Mesenchymal stem cell (in vitro differentiated cells and primary cell): ENCODE results near the gene RILPL1. TPM values are rescaled to one million over a fixed set of nuclear protein-coding genes. Genes with fewer than 3 reads are reported as not detected.

Source experiments
- DNase-seq: peaks from one replicate; pipeline ENCODE4 v3.0.0-alpha.2; 2013
- H2AFZ ChIP-seq: one replicate; pipeline ENCODE4 v1.6.1; 2013; ENCODE audit warnings: low read depth, mild to moderate bottlenecking, control low read depth, inconsistent platforms, low read length, moderate library complexity
- H2AK5ac ChIP-seq: 2 replicates; pipeline ENCODE4 v1.6.1; 2013; ENCODE audit warnings: low read length, moderate library complexity, mild to moderate bottlenecking, inconsistent platforms; ENCODE audit not compliant: severe bottlenecking
- H2BK120ac ChIP-seq: one replicate; pipeline ENCODE4 v1.6.1; 2013; ENCODE audit warnings: low read depth, mild to moderate bottlenecking, inconsistent platforms, low read length, moderate library complexity
- H2BK12ac ChIP-seq, 2 experiments: one replicate each; pipeline ENCODE4 v1.6.1; 2013; ENCODE audit warnings: inconsistent platforms in 2 of 2, low read length in 2 of 2, mild to moderate bottlenecking in 2 of 2, moderate library complexity in 2 of 2, control low read depth in 1 of 2
- H2BK15ac ChIP-seq: one replicate; pipeline ENCODE4 v1.6.1; 2013; ENCODE audit warnings: mild to moderate bottlenecking, low read depth, inconsistent platforms; ENCODE audit not compliant: poor library complexity, severe bottlenecking
- H2BK5ac ChIP-seq: 2 replicates; pipeline ENCODE4 v1.6.1; 2013; ENCODE audit warnings: low read depth, mild to moderate bottlenecking, low read length, control low read depth, inconsistent platforms; ENCODE audit not compliant: poor library complexity, severe bottlenecking
- H3K14ac ChIP-seq, 2 experiments: one replicate each; pipeline ENCODE4 v1.6.1; 2013; ENCODE audit warnings: inconsistent platforms in 2 of 2, low read length in 2 of 2, control low read depth in 1 of 2, mild to moderate bottlenecking in 1 of 2, moderate library complexity in 1 of 2
- H3K18ac ChIP-seq, 2 experiments: one replicate each; pipeline ENCODE4 v1.6.1; 2013; ENCODE audit warnings: inconsistent platforms in 2 of 2, low read length in 2 of 2, control low read depth in 1 of 2, low read depth in 1 of 2, mild to moderate bottlenecking in 1 of 2
- H3K23ac ChIP-seq, 2 experiments: one replicate each; pipeline ENCODE4 v1.6.1; 2013; ENCODE audit warnings: inconsistent platforms in 2 of 2, low read length in 2 of 2, mild to moderate bottlenecking in 2 of 2, moderate library complexity in 2 of 2, control low read depth in 1 of 2
- H3K27ac ChIP-seq: 2 replicates; pipeline ENCODE4 v1.5.1; 2013; ENCODE audit warnings: mild to moderate bottlenecking, moderate library complexity, low read length, control low read depth, inconsistent platforms; ENCODE audit not compliant: poor library complexity, severe bottlenecking
- H3K27me3 ChIP-seq, 2 experiments: 2 replicates each; pipeline versions ENCODE4 v1.6.1 to v1.7.0; 2013; ENCODE audit warnings: low read length in 2 of 2, mild to moderate bottlenecking in 2 of 2, moderate library complexity in 2 of 2, control low read depth in 1 of 2, inconsistent platforms in 1 of 2; ENCODE audit not compliant: control insufficient read depth in 1 of 2, insufficient read depth in 1 of 2
- H3K36me3 ChIP-seq, 2 experiments: 2 replicates each; pipeline versions ENCODE4 v1.6.1 to v1.7.0; 2013; ENCODE audit warnings: low read length in 2 of 2, control low read depth in 1 of 2, inconsistent platforms in 1 of 2, low read depth in 1 of 2, mild to moderate bottlenecking in 1 of 2; ENCODE audit not compliant: insufficient read depth in 2 of 2, control insufficient read depth in 1 of 2
- H3K4ac ChIP-seq, 2 experiments: one replicate each; pipeline ENCODE4 v1.6.1; 2013; ENCODE audit warnings: inconsistent platforms in 2 of 2, low read length in 2 of 2, mild to moderate bottlenecking in 2 of 2, moderate library complexity in 2 of 2, control low read depth in 1 of 2, low read depth in 1 of 2
- H3K4me1 ChIP-seq: 2 replicates; pipeline ENCODE4 v1.6.1; 2013; ENCODE audit warnings: low read depth, low read length, control low read depth; ENCODE audit not compliant: control insufficient read depth, insufficient read depth
- H3K4me2 ChIP-seq: 2 replicates; pipeline ENCODE4 v1.6.1; 2013; ENCODE audit warnings: low read length, mild to moderate bottlenecking, inconsistent platforms; ENCODE audit not compliant: poor library complexity, severe bottlenecking
- H3K4me3 ChIP-seq, 2 experiments: 2 replicates each; pipeline versions ENCODE4 v1.5.1 to v1.7.0; 2013; ENCODE audit warnings: low read length in 2 of 2, mild to moderate bottlenecking in 2 of 2, control low read depth in 1 of 2, low read depth in 1 of 2; ENCODE audit not compliant: insufficient read depth in 1 of 2
- H3K79me1 ChIP-seq: replicated peaks from 2 replicates; pipeline ENCODE4 v1.6.1; 2013; ENCODE audit warnings: mild to moderate bottlenecking, control low read depth, low read length, inconsistent platforms; ENCODE audit not compliant: poor library complexity, severe bottlenecking
- H3K9ac ChIP-seq: 2 replicates; pipeline ENCODE4 v1.7.0; 2013; ENCODE audit warnings: mild to moderate bottlenecking, low read length, moderate library complexity
- H3K9me3 ChIP-seq: 2 replicates; pipeline ENCODE4 v1.7.0; 2013; ENCODE audit warnings: mild to moderate bottlenecking, low read length; ENCODE audit not compliant: control insufficient read depth
- H4K8ac ChIP-seq: one replicate; pipeline ENCODE4 v1.6.1; 2013; ENCODE audit warnings: inconsistent platforms, mild to moderate bottlenecking, low read length, moderate library complexity
- H4K91ac ChIP-seq: one replicate; pipeline ENCODE4 v1.6.1; 2013; ENCODE audit warnings: mild to moderate bottlenecking, low read length, inconsistent platforms
- WGBS: methylation state at CpG from one replicate; pipeline ENCODE4 v1.1.7; 2013; ENCODE audit warnings: mixed read lengths; 5-methylcytosine and 5-hydroxymethylcytosine counted together
- small RNA-seq: library from polyadenylated mRNA; stranded (forward); fragments of <200 nt; extraction: miRNeasy Mini kit (QIAGEN cat#:217004); gene quantifications from one replicate; pipeline ENCODE3, GENCODE V24; 2013; ENCODE audit warnings: low read depth

Gene RILPL1

GRCh38 chr12:123421314-123421713, 112.2 kb downstream of the RILPL1 start:
- no peak overlapping the region for H2AFZ ChIP-seq
- no peak overlapping the region for H4K91ac ChIP-seq
- H3K18ac ChIP-seq = no peak overlapping the region
- H3K9ac ChIP-seq = no peak overlapping the region
- 92% methylated on average over 2 of the region's 2 CpGs for WGBS
- H3K23ac ChIP-seq = no peak overlapping the region
- H3K4ac ChIP-seq = no peak overlapping the region
- no peaks in the 10 kb centered on the region for H3K27me3 ChIP-seq
- H4K8ac ChIP-seq = no peak overlapping the region
- H3K4me1 ChIP-seq = no peaks in the 10 kb centered on the region
- H2BK12ac ChIP-seq = no peak overlapping the region
- H3K9me3 ChIP-seq = no peaks in the 10 kb centered on the region
- no peak overlapping the region for H3K27ac ChIP-seq
- no peaks in the 10 kb centered on the region for H3K79me1 ChIP-seq
- H3K36me3 ChIP-seq = peaks cover 18 to 20% of the 10 kb centered on the region in 2 experiments
- no peak overlapping the region for H3K4me2 ChIP-seq
- no peak overlapping the region for H2AK5ac ChIP-seq
- no peak for DNase-seq
- H2BK120ac ChIP-seq = no peak overlapping the region
- H3K4me3 ChIP-seq = no peak overlapping the region
- no peak overlapping the region for H2BK15ac ChIP-seq
- no peak overlapping the region for H3K14ac ChIP-seq
- no peak overlapping the region for H2BK5ac ChIP-seq

Small RNA genes within 50 kb of the gene (small RNA-seq; reads per million reads assigned to genes)
- gene AC145423.2 (not detected), gene MIR3908 (not detected)
